ENCODE results near the gene SLC25A19.
A peak's percentile ranks its signal among the peaks of the same experiment; 100 is the strongest.

The SLC25A19 gene

GRCh38 chr17:75239778-75240393 lies 49.3 kb downstream of the SLC25A19 start:
- no peak for TF ChIP-seq CTCF (IDR thresholded peaks at IDR 0.05)

GRCh38 chr17:75239214-75239613 lies 50.0 kb downstream of the SLC25A19 start:
- TF ChIP-seq CTCF (IDR thresholded peaks at IDR 0.05), result no peak

GRCh38 chr17:75238684-75239191 lies 50.5 kb downstream of the SLC25A19 start:
- TF ChIP-seq CTCF (IDR thresholded peaks at IDR 0.05), result peak; percentile 96

GRCh38 chr17:75238020-75238580 lies 51.1 kb downstream of the SLC25A19 start:
- TF ChIP-seq CTCF (IDR thresholded peaks at IDR 0.05), result no peak

- TF ChIP-seq CTCF (IDR thresholded peaks at IDR 0.05), result no peak
Observed at GRCh38 chr17:75237100-75238014, 51.9 kb downstream of the SLC25A19 start.

GRCh38 chr17:75232786-75233185 lies 56.4 kb downstream of the SLC25A19 start:
- TF ChIP-seq CTCF (IDR thresholded peaks at IDR 0.05), result no peak

GRCh38 chr17:75231741-75232464 lies 57.3 kb downstream of the SLC25A19 start:
- TF ChIP-seq CTCF (IDR thresholded peaks at IDR 0.05), result no peak

All from LNCAP (cell line).